Fibroblast of skin of left biceps (primary cell): ENCODE measurements around the gene PGLYRP4.
"Not testable (repeated sequence)": the region's sequence is repeated elsewhere in the genome, so short reads cannot be mapped to it uniquely, and the experiment has no call there.

ENCODE experiments used
- DNase-seq, 2 experiments: peaks; one replicate each; pipeline ENCODE4 v3.0.0-alpha.2; 2013; ENCODE audit warnings: low read depth in 2 of 2

Gene PGLYRP4

GRCh38 chr1:153356392-153357075 lies 7.9 kb upstream of the PGLYRP4 start:
- DNase-seq: no peak

- DNase-seq: no peak
Observed at GRCh38 chr1:153355445-153356071, 6.9 kb upstream of the PGLYRP4 start.

GRCh38 chr1:153354515-153355193 lies 6.0 kb upstream of the PGLYRP4 start:
- no peak for DNase-seq

- no peak for DNase-seq
Observed at GRCh38 chr1:153353226-153353947, 4.7 kb upstream of the PGLYRP4 start.

- DNase-seq: peak in 1 of 2 experiments; percentile 8
Observed at GRCh38 chr1:153352523-153352922, 3.9 kb upstream of the PGLYRP4 start.

GRCh38 chr1:153350321-153350957 lies 1.8 kb upstream of the PGLYRP4 start:
- no peak for DNase-seq

GRCh38 chr1:153349363-153350320 lies 1.0 kb upstream of the PGLYRP4 start:
- no peak for DNase-seq

- no peak for DNase-seq
Observed at GRCh38 chr1:153347856-153348255, 785 bp downstream of the PGLYRP4 start.

- not testable (repeated sequence) for DNase-seq
Observed at GRCh38 chr1:153347049-153347448, 1.6 kb downstream of the PGLYRP4 start.

GRCh38 chr1:153346077-153346723 lies 2.4 kb downstream of the PGLYRP4 start:
- DNase-seq: no peak

GRCh38 chr1:153345187-153346076 lies 3.2 kb downstream of the PGLYRP4 start:
- DNase-seq: no peak

GRCh38 chr1:153344718-153345025 lies 4.0 kb downstream of the PGLYRP4 start:
- no peak for DNase-seq

GRCh38 chr1:153343811-153344717 lies 4.6 kb downstream of the PGLYRP4 start:
- no peak for DNase-seq

GRCh38 chr1:153343040-153343681 lies 5.5 kb downstream of the PGLYRP4 start:
- DNase-seq: no peak

GRCh38 chr1:153342178-153342577 lies 6.5 kb downstream of the PGLYRP4 start:
- DNase-seq: no peak

GRCh38 chr1:153341431-153341934 lies 7.2 kb downstream of the PGLYRP4 start:
- DNase-seq: no peak

GRCh38 chr1:153340356-153340755 lies 8.3 kb downstream of the PGLYRP4 start:
- DNase-seq: no peak

- DNase-seq: no peak
Observed at GRCh38 chr1:153339802-153340201, 8.8 kb downstream of the PGLYRP4 start.
